HepG2 (cell line): ENCODE data around the gene IL3RA. TPM values are rescaled to one million over a fixed set of nuclear protein-coding genes. Genes with fewer than 3 reads are reported as not detected.

Experiments used
- ATAC-seq: fragments of 200-7000 bp; cut with Tn5 transposase; 3 replicates; pipeline ENCODE4 v1.9.1; 2020; ENCODE audit warnings: mild to moderate bottlenecking, moderate library complexity
- BruUV-seq: library from RNA; stranded (reverse); fragments of 400-500 nt; replicated peaks from 2 replicates; lab custom pipeline; 2021; lab: Mats Ljungman, UMichigan
- CTCF ChIA-PET: fragments of 300-600 bp; formaldehyde crosslinking; extraction: SDS; loops from one replicate; lab custom pipeline; 2021; ENCODE audit warnings: low total read pairs, inconsistent platforms, low intra/inter-chr PET ratio; lab: Yijun Ruan, JAX
- POLR2A ChIA-PET: fragments of 350-600 bp; sonication (Branson Sonifier 250); formaldehyde crosslinking; loops from one replicate; lab custom pipeline; 2020; ENCODE audit warnings: antibody characterized with exemption, inconsistent platforms; lab: Yijun Ruan, JAX
- DNase-seq: peaks from one replicate; pipeline ENCODE4 v3.0.0-alpha.2; 2015; ENCODE audit warnings: low spot score
- FAIRE-seq: peaks from 3 replicates; lab custom pipeline; 2011; peaks lifted over from hg19 to GRCh38; lab: Jason Lieb, UNC
- H2AFZ ChIP-seq: one replicate; pipeline ENCODE4 v1.6.1; 2011; ENCODE audit warnings: low read length, inconsistent platforms
- H3K27ac ChIP-seq: fragments of 300-600 bp; 3 replicates; pipeline ENCODE4 v1.8.0; 2011; ENCODE audit warnings: mixed run types, mild to moderate bottlenecking, mixed read lengths, low read length, inconsistent platforms; ENCODE audit not compliant: insufficient read depth; ENCODE audit errors: extremely low read length
- H3K27me3 ChIP-seq, 2 experiments: fragments of 200-600 bp in 1 of 2; 2 replicates in 1 of 2; 3 replicates in 1 of 2; pipeline versions ENCODE4 v1.6.0 to v1.8.0; 2011; ENCODE audit warnings: low read length in 2 of 2, mild to moderate bottlenecking in 2 of 2, moderate library complexity in 2 of 2, inconsistent platforms in 1 of 2; ENCODE audit not compliant: insufficient read depth in 2 of 2, control insufficient read depth in 1 of 2
- H3K36me3 ChIP-seq, 2 experiments: fragments of 200-600 bp in 1 of 2; replicated peaks in 1 of 2; 2 replicates in 1 of 2; 3 replicates in 1 of 2; pipeline versions ENCODE4 v1.5.1 to v1.8.0; 2011; ENCODE audit warnings: low read length in 2 of 2, inconsistent platforms in 1 of 2; ENCODE audit not compliant: insufficient read depth in 2 of 2, control insufficient read depth in 1 of 2
- H3K4me1 ChIP-seq: 2 replicates; pipeline ENCODE4 v1.5.1; 2012; ENCODE audit warnings: low read length, inconsistent platforms; ENCODE audit not compliant: insufficient read depth
- H3K4me2 ChIP-seq: 2 replicates; pipeline ENCODE4 v1.6.0; 2011; ENCODE audit warnings: low read depth, low read length, inconsistent platforms
- H3K4me3 ChIP-seq, 3 experiments: fragments of 200-600 bp in 1 of 3; sonication (generic), shearing (Covaris generic) in 1 of 3; replicated peaks in 1 of 3; 2 replicates each; pipeline ENCODE4 v1.5.1; 2011 to 2016; ENCODE audit warnings: low read length in 3 of 3, inconsistent platforms in 2 of 3, low read depth in 2 of 3, mild to moderate bottlenecking in 2 of 3, control low read depth in 1 of 3, mixed read lengths in 1 of 3; ENCODE audit not compliant: insufficient read depth in 1 of 3
- H3K79me2 ChIP-seq: one replicate; pipeline ENCODE4 v1.6.1; 2011; ENCODE audit warnings: low read length, inconsistent platforms; ENCODE audit not compliant: insufficient read depth
- H3K9ac ChIP-seq: 2 replicates; pipeline ENCODE4 v1.6.0; 2011; ENCODE audit warnings: mild to moderate bottlenecking, low read depth, low read length, inconsistent platforms; ENCODE audit not compliant: insufficient read depth
- H3K9me3 ChIP-seq: 2 replicates; pipeline ENCODE4 v1.5.1; 2012; ENCODE audit warnings: mild to moderate bottlenecking, low read length
- H4K20me1 ChIP-seq: 2 replicates; pipeline ENCODE4 v1.6.0; 2011; ENCODE audit warnings: inconsistent platforms, mild to moderate bottlenecking, low read length, moderate library complexity; ENCODE audit not compliant: insufficient read depth
- BRCA1 ChIP-seq: sonication (generic); formaldehyde crosslinking; IDR thresholded peaks from 2 replicates; pipeline ENCODE4 v1.4.0; 2020; ENCODE audit warnings: missing genetic modification reagents
- FOXP1 ChIP-seq, 2 experiments: fragments of 450-650 bp in 1 of 2; IDR thresholded peaks; 2 replicates each; pipeline ENCODE4 v1.6.1; 2017 to 2018; ENCODE audit warnings: antibody characterized with exemption in 1 of 2
- ISX ChIP-seq: sonication (generic); formaldehyde crosslinking; conservative IDR thresholded peaks from 2 replicates; pipeline ENCODE4 v1.5.0; 2020; ENCODE audit warnings: missing genetic modification reagents
- KLF9 ChIP-seq: IDR thresholded peaks from 2 replicates; pipeline ENCODE4 v1.6.1; 2016; ENCODE audit warnings: low read depth
- KMT2B ChIP-seq: IDR thresholded peaks from 2 replicates; pipeline ENCODE4 v1.6.1; 2016; ENCODE audit warnings: missing genetic modification reagents, missing compliant biosample characterization
- MAFF ChIP-seq: IDR thresholded peaks from 2 replicates; pipeline ENCODE4 v1.6.1; 2011; ENCODE audit warnings: low read depth, low read length, improper control_type of control experiment
- ONECUT2 ChIP-seq: sonication (generic); formaldehyde crosslinking; IDR thresholded peaks from 2 replicates; pipeline ENCODE4 v1.4.0; 2020; ENCODE audit warnings: missing genetic modification reagents
- RAD21 ChIP-seq: fragments of 450-650 bp; formaldehyde crosslinking; IDR thresholded peaks from 2 replicates; pipeline ENCODE4 v1.5.0; 2020; ENCODE audit warnings: mild to moderate bottlenecking
- ZBTB1 ChIP-seq: sonication (generic); formaldehyde crosslinking; IDR thresholded peaks from 2 replicates; pipeline ENCODE4 v1.4.0; 2020; ENCODE audit warnings: missing genetic modification reagents, borderline replicate concordance
- ZNF274 ChIP-seq: sonication (generic); formaldehyde crosslinking; IDR thresholded peaks from 2 replicates; pipeline ENCODE4 v1.5.1; 2020; ENCODE audit warnings: mild to moderate bottlenecking, missing genetic modification reagents
- ZNF468 ChIP-seq: sonication (generic); formaldehyde crosslinking; IDR thresholded peaks from 2 replicates; pipeline ENCODE4 v1.8.0; 2022; ENCODE audit warnings: mild to moderate bottlenecking, moderate library complexity, missing genetic modification reagents
- ZNF773 ChIP-seq: sonication (generic); formaldehyde crosslinking; IDR thresholded peaks from 2 replicates; pipeline ENCODE4 v1.4.0; 2020; ENCODE audit warnings: missing genetic modification reagents, borderline replicate concordance
- WGBS: methylation state at CpG from one replicate; pipeline ENCODE4 v1.1.6; 2017; ENCODE audit warnings: low lambda C conversion rate; 5-methylcytosine and 5-hydroxymethylcytosine counted together
- in situ Hi-C: cut with HindIII; loops from 2 replicates; pipeline ENCODE4 v1.10.0; 2017; ENCODE audit warnings: low pct_unique_long_range_greater_than_20kb; ENCODE audit not compliant: extremely low pct_ligation_motif_present
- intact Hi-C: fragments of 100-400 bp; cut with micrococcal nuclease; formaldehyde crosslinking; loops from one replicate; pipeline ENCODE4 v1.10.0; 2022; ENCODE audit not compliant: unreplicated experiment
- polyA plus RNA-seq, 8 experiments: library from polyadenylated mRNA; depleted of rRNA in 3 of 8; stranded (reverse) in 7 of 8; unstranded in 1 of 8; fragments of >200 nt; fragmentation: Illumina TruSeq in 4 of 8; extraction: Trizol in 4 of 8; gene quantifications; 2 replicates each; pipeline versions ENCODE4 v1.2.1 to v1.2.3, GENCODE V29; 2011 to 2016; ENCODE audit warnings: low read depth in 4 of 8, missing spikeins in 1 of 8, mixed read lengths in 1 of 8; ENCODE audit not compliant: insufficient read depth in 1 of 8
- total RNA-seq, 5 experiments: library from RNA; depleted of rRNA; stranded (reverse); fragments of >200 nt; fragmentation: Illumina TruSeq; extraction: Trizol; gene quantifications; 2 replicates each; pipeline ENCODE4 v1.2.3, GENCODE V29; 2016; ENCODE audit warnings: low read depth in 1 of 5
- TF ChIP-seq, protein P1 (sequence below): sonication (generic); formaldehyde crosslinking; IDR thresholded peaks from 2 replicates; pipeline ENCODE4 v1.5.0; 2020; ENCODE audit warnings: mild to moderate bottlenecking, missing genetic modification reagents
- TF ChIP-seq, protein P2 (sequence below): sonication (generic); formaldehyde crosslinking; IDR thresholded peaks from 2 replicates; pipeline ENCODE4 v1.4.0; 2020; ENCODE audit warnings: low read depth, missing genetic modification reagents
- TF ChIP-seq, protein P3 (sequence below): sonication (generic); formaldehyde crosslinking; IDR thresholded peaks from 2 replicates; pipeline ENCODE4 v1.4.0; 2020; ENCODE audit warnings: mild to moderate bottlenecking, missing genetic modification reagents
- TF ChIP-seq, protein P4 (sequence below): sonication (generic); formaldehyde crosslinking; IDR thresholded peaks from 2 replicates; pipeline ENCODE4 v1.4.0; 2020; ENCODE audit warnings: low read depth, mild to moderate bottlenecking, missing genetic modification reagents

IL3RA gene
- total and polyA plus RNA-seq, 2 of the 13 experiments (the other 11 are each of a cell fraction or from before 2014, with no cell fraction given), result not detected

DNA sequence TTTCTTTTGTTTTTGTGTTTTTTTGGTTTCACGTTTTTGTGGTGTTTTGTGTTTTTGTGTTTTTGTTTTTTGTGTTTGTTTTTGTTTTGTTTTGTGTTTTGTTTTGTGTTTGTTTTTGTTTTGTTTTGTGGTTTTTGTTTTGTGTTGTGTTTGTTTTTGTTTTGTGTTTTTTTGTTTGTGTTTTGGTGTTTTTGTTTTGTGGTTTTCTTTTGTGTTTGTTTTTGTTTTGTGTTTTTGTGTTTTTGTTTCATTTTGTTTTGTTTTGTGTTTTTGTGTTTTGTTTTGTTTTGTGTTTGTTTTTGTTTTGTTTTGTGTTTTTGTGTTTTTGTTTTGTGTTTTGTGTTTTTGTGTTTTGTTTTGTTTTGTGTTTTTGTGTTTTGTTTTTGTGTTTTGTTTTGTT, 47.0 kb upstream of the IL3RA start:
- DNase-seq (no peak), FAIRE-seq (peak; percentile 86)
- no peak overlapping the region for H3K9ac ChIP-seq
- no peak overlapping the region for H2AFZ ChIP-seq
- H3K9me3 ChIP-seq, result no peaks in the 10 kb centered on the region
- H3K4me2 ChIP-seq, result no peak overlapping the region
- no peaks in the 10 kb centered on the region for H3K36me3 ChIP-seq
- H3K27ac ChIP-seq, result no peak overlapping the region
- CTCF ChIA-PET, result no interaction called here
- no peaks in the 10 kb centered on the region for H4K20me1 ChIP-seq
- H3K4me3 ChIP-seq, result no peak overlapping the region
- peaks cover 0 to 3% of the 10 kb centered on the region in 2 experiments; a peak in 1 of 5 replicates for H3K27me3 ChIP-seq
- TF ChIP-seq, protein P1, sequence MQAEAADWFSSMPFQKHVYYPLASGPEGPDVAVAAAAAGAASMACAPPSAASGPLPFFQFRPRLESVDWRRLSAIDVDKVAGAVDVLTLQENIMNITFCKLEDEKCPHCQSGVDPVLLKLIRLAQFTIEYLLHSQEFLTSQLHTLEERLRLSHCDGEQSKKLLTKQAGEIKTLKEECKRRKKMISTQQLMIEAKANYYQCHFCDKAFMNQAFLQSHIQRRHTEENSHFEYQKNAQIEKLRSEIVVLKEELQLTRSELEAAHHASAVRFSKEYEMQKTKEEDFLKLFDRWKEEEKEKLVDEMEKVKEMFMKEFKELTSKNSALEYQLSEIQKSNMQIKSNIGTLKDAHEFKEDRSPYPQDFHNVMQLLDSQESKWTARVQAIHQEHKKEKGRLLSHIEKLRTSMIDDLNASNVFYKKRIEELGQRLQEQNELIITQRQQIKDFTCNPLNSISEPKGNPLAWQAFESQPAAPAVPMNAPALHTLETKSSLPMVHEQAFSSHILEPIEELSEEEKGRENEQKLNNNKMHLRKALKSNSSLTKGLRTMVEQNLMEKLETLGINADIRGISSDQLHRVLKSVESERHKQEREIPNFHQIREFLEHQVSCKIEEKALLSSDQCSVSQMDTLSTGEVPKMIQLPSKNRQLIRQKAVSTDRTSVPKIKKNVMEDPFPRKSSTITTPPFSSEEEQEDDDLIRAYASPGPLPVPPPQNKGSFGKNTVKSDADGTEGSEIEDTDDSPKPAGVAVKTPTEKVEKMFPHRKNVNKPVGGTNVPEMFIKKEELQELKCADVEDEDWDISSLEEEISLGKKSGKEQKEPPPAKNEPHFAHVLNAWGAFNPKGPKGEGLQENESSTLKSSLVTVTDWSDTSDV (CRISPR knock-in tag), result no peak
- TF ChIP-seq FOXP1 (IDR thresholded peaks at IDR 0.05) (peak; percentile 89; the same call in 1 of the 2 replicates), FOXP1 (CRISPR knock-in tag; IDR thresholded peaks at IDR 0.05) (no peak), KMT2B (CRISPR knock-in tag) (no peak), ISX (CRISPR knock-in tag) (no peak), ZNF468 (CRISPR knock-in tag) (no peak), ZNF274 (CRISPR knock-in tag) (no peak), KLF9 (no peak), BRCA1 (CRISPR knock-in tag) (no peak), RAD21 (CRISPR knock-in tag) (no peak), ZNF773 (CRISPR knock-in tag) (no peak), ZBTB1 (CRISPR knock-in tag) (no peak), ONECUT2 (CRISPR knock-in tag) (no peak), MAFF (no peak)
- TF ChIP-seq, protein P2, sequence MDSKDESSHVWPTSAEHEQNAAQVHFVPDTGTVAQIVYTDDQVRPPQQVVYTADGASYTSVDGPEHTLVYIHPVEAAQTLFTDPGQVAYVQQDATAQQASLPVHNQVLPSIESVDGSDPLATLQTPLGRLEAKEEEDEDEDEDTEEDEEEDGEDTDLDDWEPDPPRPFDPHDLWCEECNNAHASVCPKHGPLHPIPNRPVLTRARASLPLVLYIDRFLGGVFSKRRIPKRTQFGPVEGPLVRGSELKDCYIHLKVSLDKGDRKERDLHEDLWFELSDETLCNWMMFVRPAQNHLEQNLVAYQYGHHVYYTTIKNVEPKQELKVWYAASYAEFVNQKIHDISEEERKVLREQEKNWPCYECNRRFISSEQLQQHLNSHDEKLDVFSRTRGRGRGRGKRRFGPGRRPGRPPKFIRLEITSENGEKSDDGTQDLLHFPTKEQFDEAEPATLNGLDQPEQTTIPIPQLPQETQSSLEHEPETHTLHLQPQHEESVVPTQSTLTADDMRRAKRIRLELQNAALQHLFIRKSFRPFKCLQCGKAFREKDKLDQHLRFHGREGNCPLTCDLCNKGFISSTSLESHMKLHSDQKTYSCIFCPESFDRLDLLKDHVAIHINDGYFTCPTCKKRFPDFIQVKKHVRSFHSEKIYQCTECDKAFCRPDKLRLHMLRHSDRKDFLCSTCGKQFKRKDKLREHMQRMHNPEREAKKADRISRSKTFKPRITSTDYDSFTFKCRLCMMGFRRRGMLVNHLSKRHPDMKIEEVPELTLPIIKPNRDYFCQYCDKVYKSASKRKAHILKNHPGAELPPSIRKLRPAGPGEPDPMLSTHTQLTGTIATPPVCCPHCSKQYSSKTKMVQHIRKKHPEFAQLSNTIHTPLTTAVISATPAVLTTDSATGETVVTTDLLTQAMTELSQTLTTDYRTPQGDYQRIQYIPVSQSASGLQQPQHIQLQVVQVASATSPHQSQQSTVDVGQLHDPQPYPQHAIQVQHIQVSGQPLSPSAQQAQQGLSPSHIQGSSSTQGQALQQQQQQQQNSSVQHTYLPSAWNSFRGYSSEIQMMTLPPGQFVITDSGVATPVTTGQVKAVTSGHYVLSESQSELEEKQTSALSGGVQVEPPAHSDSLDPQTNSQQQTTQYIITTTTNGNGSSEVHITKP (CRISPR knock-in tag), result no peak
- TF ChIP-seq, protein P3, sequence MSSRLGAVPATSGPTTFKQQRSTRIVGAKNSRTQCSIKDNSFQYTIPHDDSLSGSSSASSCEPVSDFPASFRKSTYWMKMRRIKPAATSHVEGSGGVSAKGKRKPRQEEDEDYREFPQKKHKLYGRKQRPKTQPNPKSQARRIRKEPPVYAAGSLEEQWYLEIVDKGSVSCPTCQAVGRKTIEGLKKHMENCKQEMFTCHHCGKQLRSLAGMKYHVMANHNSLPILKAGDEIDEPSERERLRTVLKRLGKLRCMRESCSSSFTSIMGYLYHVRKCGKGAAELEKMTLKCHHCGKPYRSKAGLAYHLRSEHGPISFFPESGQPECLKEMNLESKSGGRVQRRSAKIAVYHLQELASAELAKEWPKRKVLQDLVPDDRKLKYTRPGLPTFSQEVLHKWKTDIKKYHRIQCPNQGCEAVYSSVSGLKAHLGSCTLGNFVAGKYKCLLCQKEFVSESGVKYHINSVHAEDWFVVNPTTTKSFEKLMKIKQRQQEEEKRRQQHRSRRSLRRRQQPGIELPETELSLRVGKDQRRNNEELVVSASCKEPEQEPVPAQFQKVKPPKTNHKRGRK, result peak; percentile 75; the same call in 1 of the 2 replicates
- TF ChIP-seq, protein P4, sequence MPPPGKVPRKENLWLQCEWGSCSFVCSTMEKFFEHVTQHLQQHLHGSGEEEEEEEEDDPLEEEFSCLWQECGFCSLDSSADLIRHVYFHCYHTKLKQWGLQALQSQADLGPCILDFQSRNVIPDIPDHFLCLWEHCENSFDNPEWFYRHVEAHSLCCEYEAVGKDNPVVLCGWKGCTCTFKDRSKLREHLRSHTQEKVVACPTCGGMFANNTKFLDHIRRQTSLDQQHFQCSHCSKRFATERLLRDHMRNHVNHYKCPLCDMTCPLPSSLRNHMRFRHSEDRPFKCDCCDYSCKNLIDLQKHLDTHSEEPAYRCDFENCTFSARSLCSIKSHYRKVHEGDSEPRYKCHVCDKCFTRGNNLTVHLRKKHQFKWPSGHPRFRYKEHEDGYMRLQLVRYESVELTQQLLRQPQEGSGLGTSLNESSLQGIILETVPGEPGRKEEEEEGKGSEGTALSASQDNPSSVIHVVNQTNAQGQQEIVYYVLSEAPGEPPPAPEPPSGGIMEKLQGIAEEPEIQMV (CRISPR knock-in tag), result no peak
- TF ChIP-seq, all 625 proteins: peak for 2
- no peaks in the 10 kb centered on the region for H3K79me2 ChIP-seq
- H3K4me1 ChIP-seq, result no peaks in the 10 kb centered on the region
- in situ Hi-C loops (no loop called here), intact Hi-C loops (no loop called here)
- ATAC-seq, result no peak
- 11% methylated on average over 1 of the region's 1 CpG for WGBS
- POLR2A ChIA-PET, result no interaction called here
- no TSS peak for BruUV-seq
